K562 (cell line): ENCODE data around the gene IQCK.

Source experiments
- ATF6 ChIP-seq: sonication (generic); formaldehyde crosslinking; IDR thresholded peaks from 2 replicates; pipeline ENCODE4 v1.4.0; 2020; ENCODE audit warnings: mild to moderate bottlenecking, missing genetic modification reagents
- CREB1 ChIP-seq, 2 experiments: sonication (generic) in 1 of 2; formaldehyde crosslinking in 1 of 2; IDR thresholded peaks; 2 replicates each; pipeline versions ENCODE4 v1.6.1 to v1.8.0; 2012 to 2022; ENCODE audit warnings: inconsistent platforms in 1 of 2, mild to moderate bottlenecking in 1 of 2, missing genetic modification reagents in 1 of 2, moderate library complexity in 1 of 2
- KAT7 ChIP-seq: sonication (generic); formaldehyde crosslinking; IDR thresholded peaks from 2 replicates; pipeline ENCODE4 v1.8.0; 2022; ENCODE audit warnings: missing genetic modification reagents, mild to moderate bottlenecking, borderline replicate concordance
- POLR2A ChIP-seq: fragments of 450-650 bp; conservative IDR thresholded peaks from 2 replicates; pipeline ENCODE4 v1.6.1; 2016
- POLR2AphosphoS5 ChIP-seq: IDR thresholded peaks from 2 replicates; pipeline ENCODE4 v1.6.1; 2011; ENCODE audit warnings: mild to moderate bottlenecking, low read depth, low read length, moderate library complexity; ENCODE audit not compliant: control insufficient read depth, insufficient read depth
- RAD21 ChIP-seq, 2 experiments: fragments of 250-450 bp in 1 of 2; fragments of 450-650 bp in 1 of 2; sonication (Bioruptor Pico) in 1 of 2; formaldehyde crosslinking in 1 of 2; IDR thresholded peaks in 1 of 2; conservative IDR thresholded peaks in 1 of 2; 2 replicates each; pipeline versions ENCODE4 v1.4.0 to v1.8.0; 2020 to 2022; ENCODE audit warnings: mild to moderate bottlenecking in 2 of 2, moderate library complexity in 1 of 2

GRCh38 chr16:19672378-19672777 is 45.7 kb upstream of the IQCK start:
- TF ChIP-seq RAD21 (CRISPR knock-in tag; conservative IDR thresholded peaks at IDR 0.05 in 1 of 2, IDR thresholded peaks at IDR 0.05 in 1 of 2) (no peak), CREB1 (IDR thresholded peaks at IDR 0.05) (no peak), CREB1 (CRISPR knock-in tag; IDR thresholded peaks at IDR 0.05) (no peak), POLR2AphosphoS5 (no peak), POLR2A (no peak), ATF6 (CRISPR knock-in tag) (no peak), KAT7 (no peak)
